ENCODE results near the gene NFIB.

NFIB gene

DNA sequence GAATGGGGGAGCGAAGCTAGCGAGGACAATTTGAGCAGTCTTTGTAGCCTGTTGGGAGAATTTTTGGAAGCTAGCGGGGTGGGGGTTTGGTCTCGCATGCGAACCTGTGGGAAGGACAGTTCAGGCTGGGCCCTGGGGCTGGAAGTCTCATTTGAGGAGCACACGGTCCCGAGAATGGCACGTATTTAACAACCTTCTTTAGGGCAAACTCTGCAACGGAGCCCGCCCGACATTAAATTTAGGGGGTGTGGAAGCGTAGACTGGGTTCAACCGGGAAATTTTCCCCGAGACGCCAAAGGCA, 35.2 kb upstream of the NFIB start:
- TF ChIP-seq, protein P1, sequence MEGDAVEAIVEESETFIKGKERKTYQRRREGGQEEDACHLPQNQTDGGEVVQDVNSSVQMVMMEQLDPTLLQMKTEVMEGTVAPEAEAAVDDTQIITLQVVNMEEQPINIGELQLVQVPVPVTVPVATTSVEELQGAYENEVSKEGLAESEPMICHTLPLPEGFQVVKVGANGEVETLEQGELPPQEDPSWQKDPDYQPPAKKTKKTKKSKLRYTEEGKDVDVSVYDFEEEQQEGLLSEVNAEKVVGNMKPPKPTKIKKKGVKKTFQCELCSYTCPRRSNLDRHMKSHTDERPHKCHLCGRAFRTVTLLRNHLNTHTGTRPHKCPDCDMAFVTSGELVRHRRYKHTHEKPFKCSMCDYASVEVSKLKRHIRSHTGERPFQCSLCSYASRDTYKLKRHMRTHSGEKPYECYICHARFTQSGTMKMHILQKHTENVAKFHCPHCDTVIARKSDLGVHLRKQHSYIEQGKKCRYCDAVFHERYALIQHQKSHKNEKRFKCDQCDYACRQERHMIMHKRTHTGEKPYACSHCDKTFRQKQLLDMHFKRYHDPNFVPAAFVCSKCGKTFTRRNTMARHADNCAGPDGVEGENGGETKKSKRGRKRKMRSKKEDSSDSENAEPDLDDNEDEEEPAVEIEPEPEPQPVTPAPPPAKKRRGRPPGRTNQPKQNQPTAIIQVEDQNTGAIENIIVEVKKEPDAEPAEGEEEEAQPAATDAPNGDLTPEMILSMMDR (IDR thresholded peaks at IDR 0.05; ENCODE audit: low read depth, low read length): no peak
- in situ Hi-C loops (cut with HindIII; ENCODE audit: low sequenced_read_pairs): no loop called here
- H3K4me3 ChIP-seq (ENCODE audit: low read depth, low read length): peak overlapping the region; percentile 34
- DNase-seq (ENCODE audit: low read depth, low spot score): no peak

DNA sequence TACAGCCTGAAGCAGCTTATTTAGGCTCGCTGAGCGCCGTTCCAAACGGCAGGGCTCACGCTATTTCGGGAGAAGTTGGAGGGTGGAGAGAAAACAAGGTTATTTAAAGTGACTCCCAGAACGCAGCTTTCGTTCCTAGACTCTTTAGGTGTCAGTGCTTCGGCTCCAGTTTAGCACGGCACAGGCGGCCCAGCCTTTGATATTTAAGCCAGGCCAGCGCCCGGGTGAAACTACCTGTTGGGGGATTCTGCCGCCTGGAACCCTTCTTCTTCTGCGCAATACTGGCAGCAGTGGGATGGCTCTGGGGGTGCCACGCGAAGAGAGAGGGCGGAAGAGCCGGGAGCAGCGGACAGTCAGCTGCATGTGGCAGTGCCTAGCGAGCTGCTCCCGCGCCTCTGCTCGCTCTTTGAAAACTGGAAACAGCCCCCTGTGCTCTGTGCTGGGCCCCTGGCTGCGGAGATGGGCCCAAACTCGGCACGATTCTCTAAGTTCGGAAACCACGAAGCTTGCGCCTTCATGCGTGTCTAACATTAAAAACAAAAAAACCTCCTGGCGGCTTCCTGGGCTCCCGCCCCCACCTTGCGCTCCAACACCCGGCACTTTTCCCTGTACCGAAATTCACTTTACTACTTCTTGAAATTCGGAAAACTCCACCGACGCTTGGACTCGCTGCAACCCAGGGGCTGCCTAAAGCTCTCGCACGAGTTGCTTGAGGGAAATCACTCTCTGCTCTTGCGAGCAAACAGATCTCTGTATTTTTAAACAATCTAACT, 34.6 kb upstream of the NFIB start:
- TF ChIP-seq, protein P1 (IDR thresholded peaks at IDR 0.05; ENCODE audit: low read depth, low read length): no peak
- in situ Hi-C loops (cut with HindIII; ENCODE audit: low sequenced_read_pairs): no loop called here
- peak overlapping the region; percentile 34 for H3K4me3 ChIP-seq (ENCODE audit: low read depth, low read length)
- DNase-seq (ENCODE audit: low read depth, low spot score): peak; percentile 57

DNA sequence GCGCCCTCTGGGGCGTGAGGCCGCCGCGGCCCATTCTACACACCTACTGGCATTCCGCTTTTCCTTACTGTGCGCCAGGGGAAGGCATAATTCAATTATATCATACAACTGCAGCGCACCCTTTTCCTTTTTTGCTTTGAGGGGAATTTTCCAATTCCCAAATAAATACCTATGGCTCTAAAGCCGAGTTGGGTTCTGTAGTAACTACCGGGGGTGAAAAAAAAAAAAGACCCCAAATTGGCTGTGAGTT, 34.1 kb upstream of the NFIB start:
- in situ Hi-C loops (cut with HindIII; ENCODE audit: low sequenced_read_pairs): no loop called here
- peak; percentile 55 for DNase-seq (ENCODE audit: low read depth, low spot score)
- TF ChIP-seq, protein P1 (IDR thresholded peaks at IDR 0.05; ENCODE audit: low read depth, low read length): peak; percentile 24
- H3K4me3 ChIP-seq (ENCODE audit: low read depth, low read length): peak overlapping the region; percentile 34

DNA sequence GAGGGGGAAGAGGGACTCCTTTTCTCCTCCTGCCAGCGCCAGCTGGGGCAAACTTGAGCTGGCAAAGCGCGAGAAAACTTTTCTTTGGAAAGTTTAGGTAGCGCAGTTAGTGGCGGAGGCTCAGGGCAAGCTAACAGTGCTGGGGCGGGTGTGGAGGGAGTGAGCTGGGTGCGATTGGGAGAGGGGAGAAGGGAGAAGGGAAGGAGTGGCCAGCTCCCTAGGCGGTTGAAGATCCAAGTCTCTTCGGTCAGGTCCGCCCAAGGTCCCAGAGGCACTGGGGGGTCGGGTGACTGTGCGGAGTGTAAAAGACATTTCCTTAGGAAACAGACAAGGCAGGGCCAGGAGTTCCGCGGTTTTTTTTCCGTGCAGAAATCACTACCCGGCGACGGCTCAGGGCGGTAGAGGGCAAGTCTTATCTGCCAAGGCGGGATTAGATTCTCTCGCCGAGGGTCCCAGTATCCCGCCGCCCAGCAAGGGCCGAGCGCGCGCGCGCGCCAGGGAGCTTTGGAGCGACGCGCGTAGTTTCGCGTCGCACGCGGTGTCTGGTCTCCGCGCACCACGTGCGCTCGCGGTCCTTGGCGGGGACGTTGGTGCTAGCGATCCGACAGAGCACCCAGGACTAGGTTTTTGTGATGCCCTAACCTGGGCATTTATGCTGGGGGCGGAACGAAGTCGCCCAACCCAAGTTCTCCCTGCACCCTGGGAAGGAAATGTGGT, 33.6 kb upstream of the NFIB start:
- TF ChIP-seq, protein P1 (IDR thresholded peaks at IDR 0.05; ENCODE audit: low read depth, low read length): no peak
- in situ Hi-C loops (cut with HindIII; ENCODE audit: low sequenced_read_pairs): no loop called here
- H3K4me3 ChIP-seq (ENCODE audit: low read depth, low read length): peak overlapping the region; percentile 34
- DNase-seq (ENCODE audit: low read depth, low spot score): peak; percentile 50

DNA sequence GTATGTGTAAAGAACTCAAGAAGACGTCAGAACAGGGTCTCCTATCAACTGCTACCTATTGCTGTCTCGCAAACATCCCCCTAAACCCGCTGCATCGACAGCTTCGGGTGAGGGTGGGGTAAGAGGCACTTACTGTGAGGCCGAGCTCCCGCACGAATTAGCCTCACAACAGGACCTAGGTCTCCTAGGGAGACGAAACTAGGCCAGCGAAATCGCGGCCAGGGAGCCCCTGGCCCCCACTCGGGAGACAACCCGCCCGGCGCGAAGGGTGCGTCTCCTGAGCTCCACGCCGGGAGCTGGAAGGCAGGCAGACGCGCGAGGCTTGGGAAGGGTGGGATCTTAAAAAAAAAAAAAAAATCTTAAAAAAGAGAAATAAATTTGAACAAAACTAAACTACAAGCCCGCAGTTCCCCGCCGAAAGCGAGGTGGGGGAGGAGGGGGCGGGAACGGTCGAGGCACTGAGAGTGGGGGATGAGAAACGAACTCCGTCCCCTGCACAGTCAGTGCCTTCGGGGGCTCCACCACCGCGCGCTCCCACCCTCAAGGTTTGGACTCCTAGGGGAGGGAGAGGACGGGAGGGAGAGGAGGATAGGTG, 33.0 kb upstream of the NFIB start:
- DNase-seq (ENCODE audit: low read depth, low spot score): no peak
- H3K4me3 ChIP-seq (ENCODE audit: low read depth, low read length): peak overlapping the region; percentile 34
- in situ Hi-C loops (cut with HindIII; ENCODE audit: low sequenced_read_pairs): no loop called here
- TF ChIP-seq, protein P1 (IDR thresholded peaks at IDR 0.05; ENCODE audit: low read depth, low read length): no peak

DNA sequence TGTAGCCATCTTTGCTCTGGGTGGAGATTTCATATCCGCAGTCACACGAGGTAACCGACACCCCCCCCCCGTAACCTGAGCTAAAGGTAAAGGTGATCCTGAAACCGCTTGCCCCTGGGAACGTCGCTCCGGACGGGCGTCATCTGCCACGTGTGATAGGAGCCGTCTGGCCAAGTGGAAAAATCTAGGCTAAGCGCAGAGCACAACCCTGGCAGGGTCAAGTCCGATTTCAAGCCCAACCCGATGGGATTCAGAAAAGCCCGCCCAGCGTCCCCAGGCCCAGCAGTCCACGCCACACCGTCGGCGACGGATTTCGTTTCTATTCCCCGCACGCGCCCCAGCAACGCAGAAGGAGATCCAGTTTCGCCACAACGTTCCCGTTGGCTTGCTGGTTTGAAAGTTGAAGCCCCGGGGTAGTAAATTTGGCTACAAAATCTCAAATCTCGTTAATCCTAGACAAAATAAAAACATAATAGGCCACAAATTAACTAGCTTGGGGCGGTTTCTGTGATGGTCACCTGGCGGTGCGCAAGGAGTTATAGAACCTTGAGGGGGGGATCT, 32.4 kb upstream of the NFIB start:
- no peak for DNase-seq (ENCODE audit: low read depth, low spot score)
- in situ Hi-C loops (cut with HindIII; ENCODE audit: low sequenced_read_pairs): no loop called here
- TF ChIP-seq, protein P1 (IDR thresholded peaks at IDR 0.05; ENCODE audit: low read depth, low read length): no peak
- H3K4me3 ChIP-seq (ENCODE audit: low read depth, low read length): no peak overlapping the region
